Large intestine (tissue), 3 donors: ENCODE data around the gene HPSE2. TPM values are rescaled to one million over a fixed set of nuclear protein-coding genes. Genes with fewer than 3 reads are reported as not detected.

Source experiments
- DNase-seq, 2 donors: peaks; one replicate each; pipeline versions ENCODE4 v3.0.0 to v3.0.0-alpha.2; 2013
- H3K27ac ChIP-seq: one replicate; pipeline ENCODE4 v1.5.1; 2013; ENCODE audit warnings: low read length
- H3K27me3 ChIP-seq: 2 replicates; pipeline ENCODE4 v1.6.1; 2013; ENCODE audit warnings: low read length; ENCODE audit not compliant: control insufficient read depth, insufficient read depth
- H3K36me3 ChIP-seq: 2 replicates; pipeline ENCODE4 v1.6.1; 2013; ENCODE audit warnings: low read length; ENCODE audit not compliant: control insufficient read depth, insufficient read depth
- H3K4me1 ChIP-seq: one replicate; pipeline ENCODE4 v1.6.1; 2013; ENCODE audit warnings: low read length; ENCODE audit not compliant: control insufficient read depth, insufficient read depth
- H3K4me3 ChIP-seq: one replicate; pipeline ENCODE4 v1.5.1; 2013; ENCODE audit warnings: low read length
- H3K9me3 ChIP-seq: one replicate; pipeline ENCODE4 v1.6.1; 2013; ENCODE audit warnings: mild to moderate bottlenecking, low read depth, low read length, moderate library complexity; ENCODE audit not compliant: control insufficient read depth
- WGBS: methylation state at CpG from one replicate; pipeline ENCODE4 v1.1.5; 2013; ENCODE audit warnings: low lambda C conversion rate; ENCODE audit not compliant: insufficient coverage; 5-methylcytosine and 5-hydroxymethylcytosine counted together
- polyA plus RNA-seq: library from polyadenylated mRNA; unstranded; fragments of 120-200 nt; gene quantifications from one replicate; pipeline ENCODE4 v1.2.1, GENCODE V29; 2013

The HPSE2 gene
- polyA plus RNA-seq, 1 donor = 6.9 TPM

DNA sequence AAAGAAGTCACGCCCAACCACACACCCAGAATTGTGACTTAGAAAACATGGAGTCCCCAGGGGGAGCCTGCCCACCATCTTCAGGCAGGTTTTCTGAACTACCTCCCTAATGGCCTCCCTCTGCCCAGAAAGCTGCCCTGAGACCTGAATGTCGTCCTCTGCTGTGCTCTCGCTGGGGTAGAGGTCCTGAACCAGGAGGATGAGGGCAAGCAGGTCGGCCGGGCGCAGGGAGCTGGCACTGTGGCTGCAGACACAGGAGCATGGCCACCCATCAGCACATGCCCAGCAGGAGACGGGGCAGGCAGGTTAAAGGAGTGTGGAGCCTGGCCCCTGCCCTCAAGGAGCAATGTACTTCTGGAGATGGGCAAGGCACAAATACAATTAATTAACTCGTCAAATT is 805.2 kb downstream of the HPSE2 start:
- Histone ChIP-seq H3K4me3 (no peak overlapping the region), H3K27ac (no peak overlapping the region), H3K27me3 (no peaks in the 10 kb centered on the region), H3K9me3 (peaks cover 6% of the 10 kb centered on the region), H3K36me3 (peaks cover 83% of the 10 kb centered on the region), H3K4me1 (no peaks in the 10 kb centered on the region)
- 100% methylated on average over 1 of the region's 8 CpGs for WGBS
- DNase-seq = no peak

GRCh38 chr10:98429320-98430072 is 806.2 kb downstream of the HPSE2 start:
- no peak for DNase-seq
- Histone ChIP-seq H3K27ac (no peak overlapping the region), H3K4me1 (peaks cover 8% of the 10 kb centered on the region), H3K27me3 (no peaks in the 10 kb centered on the region), H3K36me3 (peaks cover 78% of the 10 kb centered on the region), H3K9me3 (peaks cover 6% of the 10 kb centered on the region), H3K4me3 (no peak overlapping the region)
- no CpG with 5 or more reads among the region's 22 CpGs for WGBS

DNA sequence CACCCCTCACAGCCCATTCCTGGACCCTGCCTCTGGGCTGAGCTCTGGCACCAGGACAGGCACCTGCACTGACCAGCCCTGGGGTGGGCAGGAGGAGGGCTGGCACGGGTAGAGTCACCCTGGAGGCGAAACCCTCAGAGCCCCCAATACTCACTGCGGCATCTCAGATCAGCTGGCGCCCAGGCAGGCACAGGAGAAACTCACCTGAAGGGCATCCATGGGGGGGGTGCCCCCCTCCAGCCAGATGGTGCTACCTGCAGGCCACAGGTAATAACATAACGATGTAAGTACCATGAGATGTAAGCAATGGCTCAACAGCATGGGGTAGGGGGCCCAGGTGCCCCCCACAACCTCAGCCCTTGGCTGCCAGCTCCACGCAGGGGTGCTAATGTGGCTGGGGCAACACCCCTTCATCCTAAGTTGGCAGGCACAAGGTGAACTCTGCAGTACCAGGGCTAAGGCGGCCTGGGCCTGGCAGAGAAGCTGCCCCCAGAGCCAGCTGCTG is 808.6 kb downstream of the HPSE2 start:
- Histone ChIP-seq H3K27me3 (no peaks in the 10 kb centered on the region), H3K36me3 (peaks cover 77% of the 10 kb centered on the region), H3K4me3 (no peak overlapping the region), H3K9me3 (no peaks in the 10 kb centered on the region), H3K27ac (no peak overlapping the region), H3K4me1 (peaks cover 19% of the 10 kb centered on the region)
- WGBS = no CpG with 5 or more reads among the region's 7 CpGs
- DNase-seq = no peak

DNA sequence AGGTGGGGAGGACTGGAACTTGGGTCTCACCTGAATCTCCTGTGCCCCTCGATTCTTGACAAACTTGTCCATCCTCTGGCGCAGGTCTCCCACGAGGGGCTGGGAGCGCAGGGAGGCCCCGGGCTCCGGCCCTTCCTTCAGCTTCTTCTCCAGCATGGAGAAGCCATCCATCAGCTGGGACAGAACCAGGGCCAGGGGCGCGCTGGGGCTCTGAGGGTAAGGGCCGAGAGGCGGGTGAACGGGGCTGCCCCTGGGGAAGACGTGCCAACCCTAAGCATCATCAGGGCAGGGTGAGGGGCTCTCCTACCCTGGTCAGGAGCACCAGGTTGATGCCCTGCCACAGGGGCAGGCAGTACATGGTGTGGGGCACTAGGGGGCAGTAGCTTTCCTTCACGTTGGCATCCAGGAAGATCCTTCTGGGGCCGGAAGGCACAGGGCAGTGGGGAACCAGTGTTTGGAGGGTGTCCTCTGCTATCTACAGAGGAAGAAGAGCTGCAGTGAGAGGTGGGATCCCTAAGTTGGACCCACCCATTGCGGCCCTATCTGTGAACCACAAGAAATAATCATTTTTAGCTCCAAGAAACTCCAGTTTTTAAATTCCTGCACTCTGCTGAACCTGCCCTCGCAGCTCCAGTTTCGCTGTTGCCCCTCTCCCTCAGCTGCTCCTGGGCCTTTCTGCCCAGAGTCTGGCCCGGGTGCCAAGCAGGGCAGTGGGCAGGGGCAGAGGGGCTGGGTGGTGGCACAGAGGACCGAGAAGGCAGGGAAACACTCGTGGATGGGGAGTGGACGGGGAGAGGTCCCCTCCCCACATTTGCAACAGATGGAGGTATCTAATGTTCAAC is 809.9 kb downstream of the HPSE2 start:
- Histone ChIP-seq H3K4me1 (peaks cover 19% of the 10 kb centered on the region), H3K27ac (no peak overlapping the region), H3K27me3 (no peaks in the 10 kb centered on the region), H3K4me3 (no peak overlapping the region), H3K36me3 (peaks cover 75% of the 10 kb centered on the region), H3K9me3 (no peaks in the 10 kb centered on the region)
- DNase-seq = no peak
- WGBS = 100% methylated on average over 1 of the region's 21 CpGs

DNA sequence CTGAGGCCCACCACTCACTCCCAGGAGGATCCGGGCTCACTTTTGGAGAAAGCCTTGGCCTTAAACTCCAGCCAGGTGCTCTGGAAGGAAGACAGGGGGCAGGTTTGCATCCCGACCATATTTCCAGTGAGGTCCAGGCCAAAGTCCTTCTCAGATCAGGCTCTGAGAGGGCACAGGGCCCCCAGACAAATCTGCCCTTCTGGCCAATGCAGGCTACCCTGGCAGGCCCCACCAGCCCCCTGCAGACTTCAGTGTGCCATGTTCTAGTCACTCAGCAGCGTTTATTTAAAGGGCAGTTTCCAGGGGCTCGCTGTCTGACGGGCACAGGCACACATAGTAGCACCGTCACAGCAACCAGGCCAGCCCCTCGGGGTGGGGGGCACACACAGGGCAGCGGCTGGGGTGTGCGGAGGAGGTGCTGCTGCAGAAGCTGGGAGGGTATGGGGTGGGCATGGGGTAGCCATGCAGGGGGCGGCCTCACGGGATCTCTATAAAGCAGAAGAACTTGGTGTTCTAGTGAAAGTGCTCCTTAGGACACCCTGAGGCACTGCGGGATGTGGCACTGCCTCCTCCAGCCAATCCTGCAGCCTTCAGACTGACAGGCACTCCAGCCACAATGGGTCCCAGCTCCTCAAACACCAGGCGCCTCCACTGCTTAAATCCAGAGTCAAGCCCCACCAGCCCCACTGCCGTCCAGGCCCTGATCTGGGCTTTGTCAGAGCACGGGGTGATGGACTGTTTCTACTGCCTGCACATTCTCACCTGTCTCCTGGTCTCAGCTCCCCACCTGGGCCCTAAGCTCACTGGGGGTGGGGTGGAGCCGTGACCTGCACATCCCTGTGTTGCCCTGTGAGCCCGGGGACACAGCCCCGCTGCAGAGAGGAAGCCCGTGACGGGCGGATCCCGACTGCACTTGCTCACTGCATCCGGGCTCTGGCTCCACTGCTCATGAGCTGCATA is 811.1 kb downstream of the HPSE2 start:
- Histone ChIP-seq H3K9me3 (no peaks in the 10 kb centered on the region), H3K27me3 (no peaks in the 10 kb centered on the region), H3K4me1 (peaks cover 19% of the 10 kb centered on the region), H3K4me3 (no peak overlapping the region), H3K36me3 (peaks cover 73% of the 10 kb centered on the region), H3K27ac (no peak overlapping the region)
- WGBS = no CpG with 5 or more reads among the region's 23 CpGs
- peak; percentile 43 to 66 for DNase-seq

DNA sequence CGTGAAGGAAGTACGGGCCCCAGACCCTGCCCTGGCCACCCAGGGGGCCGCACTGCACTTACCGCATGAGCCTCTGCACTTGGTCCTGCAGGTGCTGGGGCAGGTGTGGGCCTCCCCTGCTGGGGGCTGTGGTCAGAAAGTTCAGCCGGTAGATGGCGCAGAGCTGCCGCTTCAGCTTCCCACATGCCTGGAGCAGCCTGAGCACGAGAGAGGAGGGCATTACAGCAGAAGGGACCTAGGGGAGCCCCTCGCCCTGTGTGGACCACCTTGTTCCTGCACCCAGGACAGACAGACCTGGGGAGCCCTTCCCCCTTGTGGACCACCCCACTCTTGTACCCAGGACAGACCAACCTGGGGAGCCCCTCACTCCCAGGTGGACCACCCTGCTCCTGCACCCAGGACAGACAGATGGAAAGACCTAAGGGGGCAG is 811.9 kb downstream of the HPSE2 start:
- Histone ChIP-seq H3K27ac (no peak overlapping the region), H3K9me3 (no peaks in the 10 kb centered on the region), H3K27me3 (no peaks in the 10 kb centered on the region), H3K4me3 (no peak overlapping the region), H3K4me1 (peaks cover 19% of the 10 kb centered on the region), H3K36me3 (peaks cover 77% of the 10 kb centered on the region)
- peak; percentile 54 to 62 for DNase-seq
- WGBS = no CpG with 5 or more reads among the region's 9 CpGs

DNA sequence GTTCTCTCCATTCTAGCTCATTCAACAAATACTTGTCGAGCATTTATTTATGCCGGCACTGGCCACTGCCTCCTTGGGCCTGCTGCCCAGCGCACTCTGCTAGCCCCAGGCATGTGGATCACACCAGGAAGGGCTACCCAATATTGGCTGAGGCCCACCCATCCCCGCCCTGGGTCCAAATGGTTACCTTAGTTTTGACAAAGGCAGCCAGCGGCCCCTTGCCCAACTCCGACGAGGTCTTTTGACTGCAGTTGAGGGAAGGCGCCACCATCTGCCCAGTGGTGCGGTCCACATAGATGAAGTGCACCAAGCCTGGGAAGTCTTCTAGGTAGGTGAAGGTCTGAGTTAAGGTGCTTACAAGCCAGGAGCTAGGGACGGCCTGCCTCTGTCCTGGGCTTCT is 813.5 kb downstream of the HPSE2 start:
- no peak overlapping the region for H3K4me3 ChIP-seq
- H3K36me3 ChIP-seq = peaks cover 78% of the 10 kb centered on the region
- no peaks in the 10 kb centered on the region for H3K9me3 ChIP-seq
- H3K4me1 ChIP-seq = peaks cover 19% of the 10 kb centered on the region
- H3K27me3 ChIP-seq = no peaks in the 10 kb centered on the region
- DNase-seq = no peak
- H3K27ac ChIP-seq = no peak overlapping the region
- WGBS = no CpG with 5 or more reads among the region's 10 CpGs

- no peaks in the 10 kb centered on the region for H3K9me3 ChIP-seq
- peaks cover 21% of the 10 kb centered on the region for H3K4me1 ChIP-seq
- no peak for DNase-seq
- no CpG with 5 or more reads among the region's 9 CpGs for WGBS
- H3K36me3 ChIP-seq = peaks cover 80% of the 10 kb centered on the region
- no peak overlapping the region for H3K27ac ChIP-seq
- no peak overlapping the region for H3K4me3 ChIP-seq
- H3K27me3 ChIP-seq = no peaks in the 10 kb centered on the region
These were observed 814.9 kb downstream of the HPSE2 start for GRCh38 chr10:98420786-98421185.

GRCh38 chr10:98419469-98420261 is 816.0 kb downstream of the HPSE2 start:
- DNase-seq = no peak
- Histone ChIP-seq H3K36me3 (peaks cover 77% of the 10 kb centered on the region), H3K27me3 (no peaks in the 10 kb centered on the region), H3K9me3 (no peaks in the 10 kb centered on the region), H3K4me3 (no peak overlapping the region), H3K4me1 (peaks cover 21% of the 10 kb centered on the region), H3K27ac (no peak overlapping the region)
- no CpG with 5 or more reads among the region's 17 CpGs for WGBS
